ENCODE results near the gene NEK11. TPM values are rescaled to one million over a fixed set of nuclear protein-coding genes. Genes with fewer than 3 reads are reported as not detected.

NEK11 gene
- total and polyA plus RNA-seq, 8 donors, result 0.45 to 24.2 (median 2.3) TPM; not detected in 1

DNA sequence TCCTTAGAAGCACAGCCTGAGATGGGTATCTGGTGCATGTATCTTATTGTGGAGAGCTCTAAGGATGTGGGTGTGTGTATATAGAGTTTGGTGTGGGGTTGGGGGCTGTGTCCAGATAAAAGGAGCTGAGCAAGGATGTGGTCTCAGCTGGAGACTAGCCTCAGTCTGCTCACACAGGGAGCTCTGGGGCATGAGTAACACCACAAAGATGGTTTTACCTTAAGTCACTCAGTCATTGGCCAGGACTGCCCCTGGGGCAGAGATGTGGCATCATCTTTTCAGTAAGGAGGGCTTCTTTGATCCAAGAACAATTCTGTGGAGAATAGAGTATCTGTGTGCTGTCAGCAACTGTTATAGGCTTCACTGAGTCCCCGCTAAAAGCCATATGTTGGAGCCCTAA, 191.5 kb downstream of the NEK11 start:
- no peak overlapping the region for H3K27ac ChIP-seq
- H3K4me1 ChIP-seq, result peaks cover 0 to 6% (median 4%) of the 10 kb centered on the region in 4 donors
- no peaks in the 10 kb centered on the region for H3K27me3 ChIP-seq
- no peaks in the 10 kb centered on the region for H3K9me3 ChIP-seq
- 92 to 100% (median 97%) methylated on average over 1 of the region's 1 CpG for WGBS, 5 donors
- TF ChIP-seq POLR2A (IDR thresholded peaks at IDR 0.05), result no peak
- no peak for TF ChIP-seq EP300 (IDR thresholded peaks at IDR 0.05)
- TF ChIP-seq, protein P1, sequence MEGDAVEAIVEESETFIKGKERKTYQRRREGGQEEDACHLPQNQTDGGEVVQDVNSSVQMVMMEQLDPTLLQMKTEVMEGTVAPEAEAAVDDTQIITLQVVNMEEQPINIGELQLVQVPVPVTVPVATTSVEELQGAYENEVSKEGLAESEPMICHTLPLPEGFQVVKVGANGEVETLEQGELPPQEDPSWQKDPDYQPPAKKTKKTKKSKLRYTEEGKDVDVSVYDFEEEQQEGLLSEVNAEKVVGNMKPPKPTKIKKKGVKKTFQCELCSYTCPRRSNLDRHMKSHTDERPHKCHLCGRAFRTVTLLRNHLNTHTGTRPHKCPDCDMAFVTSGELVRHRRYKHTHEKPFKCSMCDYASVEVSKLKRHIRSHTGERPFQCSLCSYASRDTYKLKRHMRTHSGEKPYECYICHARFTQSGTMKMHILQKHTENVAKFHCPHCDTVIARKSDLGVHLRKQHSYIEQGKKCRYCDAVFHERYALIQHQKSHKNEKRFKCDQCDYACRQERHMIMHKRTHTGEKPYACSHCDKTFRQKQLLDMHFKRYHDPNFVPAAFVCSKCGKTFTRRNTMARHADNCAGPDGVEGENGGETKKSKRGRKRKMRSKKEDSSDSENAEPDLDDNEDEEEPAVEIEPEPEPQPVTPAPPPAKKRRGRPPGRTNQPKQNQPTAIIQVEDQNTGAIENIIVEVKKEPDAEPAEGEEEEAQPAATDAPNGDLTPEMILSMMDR (IDR thresholded peaks at IDR 0.05), result no peak
- no peak for TF ChIP-seq POLR2AphosphoS5 (IDR thresholded peaks at IDR 0.05)
- no peak overlapping the region for H3K4me3 ChIP-seq
- intact Hi-C loops (cut with DNase I; ENCODE audit: low total_unique reads), result no loop called here
- no peaks in the 10 kb centered on the region for H3K36me3 ChIP-seq
- no peak for DNase-seq

DNA sequence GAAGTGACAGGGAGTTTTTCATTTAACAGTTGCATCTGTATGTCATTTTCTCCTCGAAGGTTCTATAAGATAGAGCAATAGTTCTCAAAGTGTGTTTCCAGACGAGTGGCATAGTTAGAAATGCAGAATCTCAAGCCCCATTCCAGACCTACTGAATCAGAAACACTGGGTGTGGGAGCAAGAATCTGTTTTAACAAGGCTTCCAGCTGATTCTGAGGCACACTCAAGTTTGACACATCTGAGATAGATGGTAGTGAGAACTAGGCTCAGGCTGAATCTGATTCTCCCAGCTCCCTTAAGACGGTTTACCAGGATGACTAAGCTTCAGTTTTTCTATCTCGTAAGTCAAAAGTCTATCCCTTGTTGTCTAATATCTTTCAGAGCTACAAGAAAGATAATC, 195.1 kb downstream of the NEK11 start:
- H3K9me3 ChIP-seq, result no peaks in the 10 kb centered on the region
- no peaks in the 10 kb centered on the region for H3K27me3 ChIP-seq
- no peaks in the 10 kb centered on the region for H3K36me3 ChIP-seq
- no peak overlapping the region for H3K27ac ChIP-seq
- WGBS, 5 donors, result 62 to 77% (median 71%) methylated on average over 4 of the region's 4 CpGs
- peaks cover 0 to 6% (median 4%) of the 10 kb centered on the region in 4 donors for H3K4me1 ChIP-seq
- intact Hi-C loops (cut with DNase I; ENCODE audit: low total_unique reads), result no loop called here
- H3K4me3 ChIP-seq, result no peak overlapping the region
- no peak for TF ChIP-seq POLR2AphosphoS5 (IDR thresholded peaks at IDR 0.05)
- TF ChIP-seq EP300 (IDR thresholded peaks at IDR 0.05), result no peak
- TF ChIP-seq, protein P1 (IDR thresholded peaks at IDR 0.05), result no peak
- no peak for TF ChIP-seq POLR2A (IDR thresholded peaks at IDR 0.05)
- no peak for DNase-seq

DNA sequence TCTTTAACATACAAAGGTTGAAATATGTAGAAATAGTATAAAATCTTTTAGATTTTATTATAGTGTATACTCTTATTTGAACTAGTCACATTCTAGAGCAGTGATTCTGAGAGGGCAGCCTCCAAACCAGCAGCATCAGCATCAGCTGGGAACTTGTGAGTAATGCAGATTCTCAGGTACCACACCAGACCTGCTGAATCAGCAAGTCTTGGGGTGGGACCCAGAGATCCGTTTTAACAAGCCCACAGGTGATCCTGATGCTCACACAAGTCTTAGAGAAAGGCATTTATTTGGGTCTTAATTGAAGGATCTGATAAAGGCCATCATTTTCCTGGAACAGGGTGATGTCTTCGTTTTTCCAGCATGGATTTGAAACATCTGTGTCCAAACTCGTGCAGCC, 195.9 kb downstream of the NEK11 start:
- Histone ChIP-seq H3K36me3 (no peaks in the 10 kb centered on the region), H3K27ac (no peak overlapping the region), H3K27me3 (no peaks in the 10 kb centered on the region), H3K4me3 (no peak overlapping the region), H3K9me3 (no peaks in the 10 kb centered on the region), H3K4me1 (peaks cover 0 to 2% (median 0%) of the 10 kb centered on the region in 4 donors)
- 55 to 76% (median 71%) methylated on average over 3 of the region's 3 CpGs for WGBS, 5 donors
- TF ChIP-seq, protein P1 (IDR thresholded peaks at IDR 0.05), result no peak
- TF ChIP-seq POLR2A (IDR thresholded peaks at IDR 0.05) (no peak), POLR2AphosphoS5 (IDR thresholded peaks at IDR 0.05) (no peak), EP300 (IDR thresholded peaks at IDR 0.05) (no peak)
- intact Hi-C loops (cut with DNase I; ENCODE audit: low total_unique reads), result no loop called here
- no peak for DNase-seq

DNA sequence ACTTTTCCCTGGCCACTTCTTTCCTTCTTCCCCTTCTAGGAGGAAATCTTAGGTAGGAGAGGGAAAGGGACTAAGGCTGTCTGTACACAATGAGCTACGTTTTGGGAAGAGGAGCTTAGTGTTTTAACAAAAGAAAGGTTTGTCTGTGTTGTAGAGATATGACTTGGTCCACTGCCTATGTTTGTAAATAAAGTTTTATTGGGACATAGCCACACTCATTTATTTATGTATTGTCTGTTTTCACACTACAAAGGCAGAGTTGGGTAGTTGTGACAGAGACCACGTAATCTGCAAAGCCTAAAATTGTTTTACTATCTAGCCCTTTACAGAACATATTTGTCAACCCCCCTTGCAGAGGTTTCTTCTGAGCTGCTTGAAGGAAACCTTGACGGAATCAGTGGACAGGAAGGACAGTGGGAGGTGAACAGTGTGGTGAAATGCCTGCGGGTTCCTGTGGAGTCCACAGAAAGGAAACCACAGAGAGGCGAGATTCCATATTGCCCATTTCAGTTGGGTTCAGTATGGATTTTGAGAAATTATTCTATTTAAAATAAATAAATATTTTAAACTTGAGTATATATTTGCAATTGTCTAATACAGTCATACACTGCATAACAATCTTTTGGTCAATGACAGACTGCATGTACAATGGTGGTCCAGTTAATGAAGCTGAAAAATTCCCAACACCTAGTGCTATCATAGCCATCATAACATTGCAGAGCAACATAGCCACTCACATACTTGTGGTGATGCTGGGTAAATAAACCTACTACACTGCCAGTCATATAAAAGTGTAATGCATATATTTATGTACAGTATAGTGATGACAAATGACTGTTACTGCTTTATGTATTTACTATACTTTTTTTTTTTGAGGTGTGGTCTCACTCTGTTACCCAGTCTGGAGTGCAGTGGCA, 197.0 kb downstream of the NEK11 start:
- Histone ChIP-seq H3K27ac (no peak overlapping the region), H3K36me3 (peaks cover 0 to 1% (median 0%) of the 10 kb centered on the region in 4 donors)

More for the DNA sequence above, 197.0 kb downstream of the NEK11 start:
- no peaks in the 10 kb centered on the region for H3K9me3 ChIP-seq
- H3K4me3 ChIP-seq, result no peak overlapping the region
- DNase-seq, result no peak
- intact Hi-C loops (cut with DNase I; ENCODE audit: low total_unique reads), result no loop called here
- no peak for TF ChIP-seq POLR2A (IDR thresholded peaks at IDR 0.05)
- TF ChIP-seq, protein P1 (IDR thresholded peaks at IDR 0.05), result no peak
- TF ChIP-seq EP300 (IDR thresholded peaks at IDR 0.05), result no peak
- TF ChIP-seq POLR2AphosphoS5 (IDR thresholded peaks at IDR 0.05), result no peak
- 64 to 83% (median 70%) methylated on average over 5 of the region's 5 CpGs for WGBS, 5 donors
- no peaks in the 10 kb centered on the region for H3K27me3 ChIP-seq
- H3K4me1 ChIP-seq, result no peaks in the 10 kb centered on the region
